Activated CD4-positive, alpha-beta T cell treated with anti-CD3 and anti-CD28 coated beads, Interleukin-2, amount 10 ng/mL, durations not matched to agents 24 days and 14 days (primary cell): ENCODE data around the gene P4HA1. TPM values are rescaled to one million over a fixed set of nuclear protein-coding genes. Genes with fewer than 3 reads are reported as not detected.
"Not testable (repeated sequence)": the region's sequence is repeated elsewhere in the genome, so short reads cannot be mapped to it uniquely, and the experiment has no call there.

Source experiments
- DNase-seq: peaks from one replicate; pipeline ENCODE4 v3.0.0; 2022
- H3K27ac Mint-ChIP-seq: one replicate; pipeline ENCODE4 v1.8.0; 2022; ENCODE audit warnings: mild to moderate bottlenecking, mixed read lengths
- H3K27me3 Mint-ChIP-seq: one replicate; pipeline ENCODE4 v1.8.0; 2022; ENCODE audit warnings: mixed read lengths
- H3K36me3 Mint-ChIP-seq: one replicate; pipeline ENCODE4 v1.8.0; 2022; ENCODE audit warnings: low read depth, mild to moderate bottlenecking, mixed read lengths
- H3K4me1 Mint-ChIP-seq: one replicate; pipeline ENCODE4 v1.8.0; 2021; ENCODE audit warnings: mixed read lengths
- H3K4me3 Mint-ChIP-seq: one replicate; pipeline ENCODE4 v1.8.0; 2022; ENCODE audit warnings: mild to moderate bottlenecking, moderate library complexity, mixed read lengths
- H3K9me3 Mint-ChIP-seq: one replicate; pipeline ENCODE4 v1.8.0; 2021; ENCODE audit warnings: mixed read lengths
- intact Hi-C: fragments of 100-400 bp; cut with micrococcal nuclease; formaldehyde crosslinking; loops from one replicate; pipeline ENCODE4 v1.15.1; 2023
- total RNA-seq: library from RNA; stranded (reverse); gene quantifications from 2 replicates; pipeline ENCODE4 v1.2.3, GENCODE V29; 2022

Gene P4HA1
- total RNA-seq, 1 donor from 2014 or later: 71.1 TPM

DNA sequence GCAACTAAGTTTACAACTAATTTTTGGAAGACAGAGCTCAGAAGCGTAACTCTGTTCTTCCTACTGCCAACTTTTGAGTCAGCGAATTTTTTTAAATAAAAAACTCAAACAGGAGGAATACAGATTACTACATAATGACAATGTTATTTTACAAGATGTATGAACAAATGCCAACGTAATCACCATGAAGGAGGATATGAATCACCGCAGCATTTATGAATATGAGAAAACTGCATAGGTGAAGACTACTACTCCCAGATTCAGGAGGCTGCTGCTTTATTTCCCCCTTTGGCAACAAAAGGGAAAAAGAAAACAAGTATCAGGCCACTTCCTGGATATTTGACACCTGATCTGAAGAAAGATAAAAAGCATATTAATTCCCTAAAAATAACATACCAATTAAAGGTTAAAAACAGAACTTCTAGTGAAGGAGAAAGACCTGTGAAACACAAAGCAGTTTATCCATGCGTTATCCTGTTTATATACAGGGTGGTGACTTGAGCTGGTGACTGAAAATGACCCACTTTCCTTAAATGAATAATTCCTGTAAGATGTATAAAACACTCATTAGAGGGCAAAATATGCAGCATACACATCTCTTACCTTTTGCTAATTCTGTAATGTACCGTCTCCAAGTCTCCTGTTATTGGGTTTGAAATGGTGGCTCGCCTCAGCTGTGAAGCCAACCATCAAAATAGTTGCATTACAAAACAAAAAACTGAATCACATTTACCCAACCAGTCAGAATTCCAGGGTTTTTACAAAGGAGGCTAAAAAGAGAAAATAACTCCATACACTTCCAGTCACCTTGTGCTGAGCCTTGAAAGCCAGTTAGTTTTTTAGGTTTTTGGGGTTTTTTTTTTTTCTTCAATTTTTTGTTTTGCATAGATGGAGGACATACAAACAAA, 52.0 kb downstream of the P4HA1 start:
- Mint-ChIP-seq H3K36me3 (peaks cover 47% of the 10 kb centered on the region), H3K4me1 (peaks cover 7% of the 10 kb centered on the region), H3K27me3 (no peaks in the 10 kb centered on the region), H3K9me3 (no peaks in the 10 kb centered on the region), H3K27ac (peak overlapping the region; percentile 25), H3K4me3 (no peak overlapping the region)
- no peak for DNase-seq
- intact Hi-C loops: no loop called here

DNA sequence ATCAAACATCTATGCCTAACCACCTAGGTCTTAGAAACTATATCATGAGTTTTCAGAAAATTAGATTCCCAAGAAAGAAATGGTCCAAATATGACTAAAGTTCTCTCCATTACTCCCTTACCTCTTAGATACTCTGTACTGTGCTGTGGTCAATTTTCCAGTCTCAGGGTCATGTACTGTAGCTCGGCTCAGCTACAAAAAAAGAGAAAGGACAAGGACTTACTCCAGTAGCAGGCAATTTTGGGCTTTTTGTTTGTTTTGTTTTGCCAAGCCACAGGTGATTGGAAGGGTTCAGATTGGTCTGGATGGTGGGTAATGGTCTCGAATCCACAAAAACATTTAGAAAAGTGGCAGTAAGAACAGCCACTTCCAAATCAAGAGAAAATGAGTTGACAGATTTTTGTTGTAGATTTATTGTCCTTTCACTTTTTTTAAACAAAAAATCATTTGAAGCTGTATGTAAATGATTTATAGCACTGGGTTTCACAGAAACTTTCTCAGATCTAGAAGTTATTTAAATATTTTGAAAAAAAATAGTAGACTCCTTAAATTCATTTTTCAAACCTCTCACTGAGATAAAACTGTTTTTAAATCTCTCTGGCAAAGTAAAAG, 52.8 kb downstream of the P4HA1 start:
- Mint-ChIP-seq H3K27me3 (no peaks in the 10 kb centered on the region), H3K4me3 (no peak overlapping the region), H3K4me1 (peaks cover 7% of the 10 kb centered on the region), H3K27ac (no peak overlapping the region), H3K36me3 (peaks cover 43% of the 10 kb centered on the region), H3K9me3 (no peaks in the 10 kb centered on the region)
- intact Hi-C loops: no loop called here
- no peak for DNase-seq

DNA sequence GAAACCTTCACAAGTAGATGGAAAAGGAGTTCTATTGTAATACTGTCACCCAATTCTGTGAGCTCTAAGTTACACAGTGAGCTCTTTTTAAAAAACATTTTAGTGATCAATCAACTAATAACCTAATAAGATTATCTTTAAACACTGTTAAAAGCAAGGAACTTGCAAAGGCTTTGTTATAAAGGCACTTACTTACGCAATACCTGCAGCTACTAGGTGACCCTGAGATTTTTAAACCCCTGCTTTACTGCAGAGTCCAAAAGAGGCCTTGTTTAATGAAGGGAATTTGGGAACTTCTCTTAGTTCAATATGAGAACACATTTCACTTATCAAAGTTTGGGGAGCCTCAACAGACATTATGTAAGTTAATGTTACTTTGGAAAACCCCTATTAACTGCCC, 53.3 kb downstream of the P4HA1 start:
- intact Hi-C loops: no loop called here
- no peaks in the 10 kb centered on the region for H3K27me3 Mint-ChIP-seq
- DNase-seq: no peak
- H3K4me3 Mint-ChIP-seq: no peak overlapping the region
- H3K36me3 Mint-ChIP-seq: peaks cover 43% of the 10 kb centered on the region
- H3K4me1 Mint-ChIP-seq: peaks cover 7% of the 10 kb centered on the region
- H3K27ac Mint-ChIP-seq: no peak overlapping the region
- H3K9me3 Mint-ChIP-seq: no peaks in the 10 kb centered on the region

DNA sequence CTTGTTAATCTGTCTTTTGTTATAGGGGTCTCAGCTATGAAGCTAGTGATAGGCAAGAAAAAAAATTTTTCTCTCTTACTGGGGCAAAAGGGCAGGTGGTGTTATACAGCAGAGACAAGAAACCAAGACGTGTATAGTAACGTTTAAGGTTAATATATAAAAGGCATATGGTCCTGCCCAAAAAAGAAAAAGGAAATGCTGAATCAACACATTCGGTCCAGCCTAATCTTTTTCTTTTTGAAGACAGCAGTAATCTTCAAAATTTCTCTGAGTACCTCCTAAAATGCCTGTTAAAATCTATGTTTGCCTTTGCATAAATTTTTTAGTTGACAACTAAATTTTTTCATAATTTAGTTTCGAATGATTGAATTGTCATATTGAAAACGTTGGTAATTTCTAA, 54.5 kb downstream of the P4HA1 start:
- no peak overlapping the region for H3K4me3 Mint-ChIP-seq
- DNase-seq: no peak
- H3K27me3 Mint-ChIP-seq: no peaks in the 10 kb centered on the region
- intact Hi-C loops: no loop called here
- peaks cover 7% of the 10 kb centered on the region for H3K4me1 Mint-ChIP-seq
- H3K36me3 Mint-ChIP-seq: peaks cover 42% of the 10 kb centered on the region
- H3K9me3 Mint-ChIP-seq: no peaks in the 10 kb centered on the region
- no peak overlapping the region for H3K27ac Mint-ChIP-seq

DNA sequence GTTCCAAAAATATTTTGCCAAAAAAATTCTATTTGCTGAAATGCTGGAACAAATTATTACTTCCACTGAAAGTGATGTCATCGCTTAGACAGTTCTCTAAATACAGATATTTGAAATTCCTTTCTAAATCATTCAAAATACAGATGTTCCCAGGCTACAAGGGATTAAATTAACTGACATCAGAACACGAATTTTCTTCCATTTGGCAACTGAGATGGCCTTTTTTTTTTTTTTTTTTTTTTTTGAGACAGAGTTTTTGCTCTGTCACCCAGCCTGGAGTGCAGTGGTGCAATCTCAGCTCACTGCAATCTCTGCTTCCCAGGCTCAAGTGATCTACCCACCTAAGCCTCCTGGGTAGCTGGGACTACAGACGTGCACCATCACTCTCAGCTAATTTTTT, 57.0 kb downstream of the P4HA1 start:
- peaks cover 7% of the 10 kb centered on the region for H3K4me1 Mint-ChIP-seq

DNA sequence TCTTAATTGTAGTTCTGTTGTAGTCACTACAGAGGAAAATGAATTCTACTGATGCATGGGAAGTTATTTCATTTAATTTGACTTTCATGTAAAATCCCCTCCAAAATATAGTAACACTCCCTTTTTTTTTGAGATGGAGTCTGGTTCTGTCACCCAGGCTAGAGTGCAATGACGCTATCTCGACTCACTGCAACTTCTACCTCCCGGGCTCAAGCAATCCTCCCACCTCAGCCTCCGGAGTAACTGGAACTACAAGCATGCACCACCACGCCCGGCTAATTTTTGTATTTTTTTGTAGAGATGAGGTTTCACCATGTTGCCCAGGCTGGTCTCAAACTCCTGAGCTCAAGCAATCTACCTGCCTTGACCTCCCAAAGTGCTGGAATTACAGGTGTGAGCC, 60.4 kb downstream of the P4HA1 start:
- H3K27me3 Mint-ChIP-seq, DNase-seq, H3K9me3 Mint-ChIP-seq, intact Hi-C loops, H3K4me1 Mint-ChIP-seq, H3K4me3 Mint-ChIP-seq, H3K27ac Mint-ChIP-seq: not testable (repeated sequence)
- peaks cover 36% of the 10 kb centered on the region for H3K36me3 Mint-ChIP-seq

More for the DNA sequence above, 57.0 kb downstream of the P4HA1 start:
- no peaks in the 10 kb centered on the region for H3K9me3 Mint-ChIP-seq
- no peak for DNase-seq
- H3K36me3 Mint-ChIP-seq: peaks cover 38% of the 10 kb centered on the region
- H3K27me3 Mint-ChIP-seq: no peaks in the 10 kb centered on the region
- intact Hi-C loops: no loop called here
- no peak overlapping the region for H3K27ac Mint-ChIP-seq
- no peak overlapping the region for H3K4me3 Mint-ChIP-seq

DNA sequence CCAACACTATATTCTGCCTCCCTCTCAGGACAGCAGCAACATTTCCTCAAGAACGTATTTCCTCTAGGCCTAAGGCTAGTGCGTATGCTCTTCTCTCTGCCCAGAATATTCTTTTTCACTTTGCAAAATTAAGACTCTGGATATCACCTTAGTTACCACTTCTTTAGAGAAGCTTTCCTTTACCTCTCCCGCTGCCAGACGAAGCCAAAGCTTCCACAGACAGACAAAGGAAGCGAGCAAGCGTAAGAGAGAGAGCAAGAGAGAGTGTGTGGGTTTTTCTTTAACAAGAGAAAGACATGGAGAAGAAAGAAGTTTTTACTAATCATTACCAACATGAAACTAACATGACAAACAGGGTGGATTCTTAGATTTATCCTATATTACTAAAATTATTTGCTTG, 64.1 kb downstream of the P4HA1 start:
- no peak overlapping the region for H3K4me3 Mint-ChIP-seq
- H3K27ac Mint-ChIP-seq: peak overlapping the region; percentile 4
- H3K27me3 Mint-ChIP-seq: no peaks in the 10 kb centered on the region

DNA sequence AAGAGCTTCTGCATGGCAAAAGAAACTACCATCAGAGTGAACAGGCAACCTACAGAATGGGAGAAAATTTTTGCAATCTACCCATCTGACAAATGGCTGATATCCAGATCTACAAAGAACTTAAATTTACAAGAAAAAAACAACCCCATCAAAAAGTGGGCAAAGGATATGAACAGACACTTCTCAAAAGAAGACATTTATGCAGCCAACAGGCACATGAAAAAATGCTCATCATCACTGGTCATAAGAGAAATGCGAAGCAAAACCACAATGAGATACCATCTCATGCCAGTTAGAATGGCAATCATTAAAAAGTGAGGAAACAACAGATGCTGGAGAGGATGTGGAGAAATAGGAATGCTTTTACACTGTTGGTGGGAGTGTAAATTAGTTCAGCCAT, 70.0 kb downstream of the P4HA1 start:
- DNase-seq, H3K9me3 Mint-ChIP-seq, H3K27ac Mint-ChIP-seq, H3K27me3 Mint-ChIP-seq, H3K4me3 Mint-ChIP-seq: not testable (repeated sequence)
- Mint-ChIP-seq H3K36me3 (peaks cover 70% of the 10 kb centered on the region), H3K4me1 (peaks cover 25% of the 10 kb centered on the region)
- intact Hi-C loops: loop anchor here (10.0 kb wide), 1 partner anchor 68 kb away; the partner anchor contains the start of gene P4HA1

More for the DNA sequence above, 64.1 kb downstream of the P4HA1 start:
- peaks cover 2% of the 10 kb centered on the region for H3K4me1 Mint-ChIP-seq
- H3K9me3 Mint-ChIP-seq: no peaks in the 10 kb centered on the region
- intact Hi-C loops: no loop called here
- DNase-seq: no peak
- peaks cover 54% of the 10 kb centered on the region for H3K36me3 Mint-ChIP-seq

DNA sequence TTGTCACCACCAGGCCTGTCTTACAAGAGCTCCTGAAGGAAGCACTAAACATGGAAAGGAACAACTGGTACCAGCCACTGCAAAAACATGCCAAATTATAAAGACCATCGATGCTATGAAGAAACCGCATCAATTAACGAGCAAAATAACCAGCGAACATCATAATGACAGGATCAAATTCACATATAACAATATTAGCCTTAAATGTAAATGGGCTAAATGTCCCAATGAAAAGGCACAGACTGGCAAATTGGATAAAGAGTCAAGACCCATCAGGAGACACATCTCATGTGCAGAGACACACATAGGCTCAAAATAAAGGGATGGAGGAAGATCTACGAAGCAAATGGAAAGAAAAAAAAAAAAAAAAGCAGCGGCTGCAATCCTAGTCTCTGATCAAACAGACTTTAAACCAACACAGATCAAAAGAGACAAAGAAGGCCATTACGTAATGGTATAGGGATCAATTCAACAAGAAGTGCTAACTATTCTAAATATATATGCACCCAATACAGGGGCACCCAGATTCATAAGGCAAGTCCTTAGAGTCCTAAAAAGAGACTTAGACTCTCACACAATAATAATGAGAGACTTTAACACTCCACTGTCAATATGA, 73.1 kb downstream of the P4HA1 start:
- Mint-ChIP-seq H3K4me3 (peak overlapping the region; percentile 3), H3K27ac (peak overlapping the region; percentile 21), H3K36me3 (peaks cover 84% of the 10 kb centered on the region), H3K4me1 (peaks cover 44% of the 10 kb centered on the region)
- H3K27me3 Mint-ChIP-seq, DNase-seq, H3K9me3 Mint-ChIP-seq: not testable (repeated sequence)
- intact Hi-C loops: loop anchor here (5.0 to 10.0 kb wide), 2 partner anchors 39 to 71 kb away; partner anchors contain the start of gene P4HA1

DNA sequence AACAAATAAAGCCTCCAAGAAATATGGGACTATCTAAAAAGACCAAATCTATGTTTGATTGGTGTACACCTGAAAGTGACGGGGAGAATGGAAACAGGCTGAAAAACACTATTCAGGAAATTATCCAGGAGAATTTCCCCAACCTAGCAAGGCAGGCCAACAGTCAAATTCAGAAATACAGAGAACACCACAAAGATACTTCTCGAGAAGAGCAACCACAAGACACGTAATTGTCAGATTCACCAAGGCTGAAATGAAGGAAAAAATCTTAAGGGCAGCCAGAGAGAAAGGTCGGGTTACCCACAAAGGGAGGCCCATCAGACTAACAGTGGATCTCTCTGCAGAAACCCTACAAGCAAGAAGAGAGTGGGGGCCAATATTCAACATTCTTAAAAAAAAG, 73.7 kb downstream of the P4HA1 start:
- H3K27ac Mint-ChIP-seq: peak overlapping the region; percentile 13

DNA sequence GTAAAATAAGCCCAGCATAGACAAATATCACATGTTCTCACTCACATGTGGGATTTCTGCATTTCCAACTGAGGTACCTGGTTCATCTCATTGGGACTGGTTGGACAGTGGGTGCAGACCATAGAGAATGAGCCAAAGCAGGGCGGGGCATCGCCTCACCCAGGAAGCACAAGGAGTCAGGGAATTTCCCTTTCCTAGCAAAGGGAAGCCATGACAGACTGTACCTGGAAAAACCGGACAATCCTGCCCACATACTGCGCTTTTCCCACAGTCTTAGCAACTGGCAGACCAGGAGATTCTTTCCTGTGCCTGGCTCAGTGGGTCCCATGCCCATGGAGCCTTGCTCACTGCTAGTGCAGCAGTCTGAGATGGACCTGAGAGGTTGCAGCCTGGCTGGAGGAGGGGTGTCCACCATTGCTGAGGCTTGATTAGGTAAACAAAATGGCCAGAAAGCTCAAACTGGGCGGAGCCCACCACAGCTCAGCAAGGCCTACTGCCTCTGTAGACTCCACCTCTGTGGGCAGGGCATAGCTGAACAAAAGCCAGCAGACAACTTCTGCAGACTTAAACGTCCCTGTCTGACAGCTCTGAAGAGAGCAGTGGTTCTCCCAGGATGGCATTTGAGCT, 75.0 kb downstream of the P4HA1 start:
- not testable (repeated sequence) for DNase-seq, H3K4me3 Mint-ChIP-seq, H3K9me3 Mint-ChIP-seq, H3K27me3 Mint-ChIP-seq, H3K27ac Mint-ChIP-seq
- Mint-ChIP-seq H3K36me3 (peaks cover 74% of the 10 kb centered on the region), H3K4me1 (peaks cover 43% of the 10 kb centered on the region)
- intact Hi-C loops: loop anchor here (5.0 to 10.0 kb wide), 2 partner anchors 41 to 73 kb away; partner anchors contain the start of gene P4HA1

More for the DNA sequence above, 73.7 kb downstream of the P4HA1 start:
- not testable (repeated sequence) for H3K27me3 Mint-ChIP-seq, DNase-seq, H3K9me3 Mint-ChIP-seq
- H3K4me1 Mint-ChIP-seq: peaks cover 44% of the 10 kb centered on the region
- intact Hi-C loops: loop anchor here (5.0 to 10.0 kb wide), 2 partner anchors 39 to 72 kb away; partner anchors contain the start of gene P4HA1
- H3K4me3 Mint-ChIP-seq: peak overlapping the region; percentile 3
- peaks cover 85% of the 10 kb centered on the region for H3K36me3 Mint-ChIP-seq

DNA sequence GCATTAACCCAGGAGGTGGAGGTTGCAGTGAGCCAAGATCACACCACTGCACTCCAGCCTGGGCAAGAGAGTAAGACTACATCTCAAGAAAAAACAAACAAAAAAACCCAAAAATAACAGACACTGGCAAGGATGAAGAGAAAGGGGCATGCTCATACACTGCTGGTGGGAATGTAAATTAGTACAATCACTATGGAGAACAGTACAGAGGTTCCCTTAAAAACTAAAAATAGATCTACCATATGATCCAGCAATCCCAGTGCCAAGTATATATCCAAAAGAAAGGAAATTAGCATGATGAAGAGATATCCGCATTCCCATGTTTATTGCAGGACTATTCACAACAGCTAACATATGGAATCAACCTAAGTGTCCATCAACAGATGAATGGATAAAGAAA, 75.6 kb downstream of the P4HA1 start:
- Mint-ChIP-seq H3K36me3 (peaks cover 71% of the 10 kb centered on the region), H3K9me3 (no peaks in the 10 kb centered on the region), H3K4me1 (peaks cover 41% of the 10 kb centered on the region), H3K4me3 (no peak overlapping the region), H3K27me3 (no peaks in the 10 kb centered on the region), H3K27ac (peak overlapping the region; percentile 35)
- intact Hi-C loops: loop anchor here (5.0 to 10.0 kb wide), 2 partner anchors 41 to 74 kb away; partner anchors contain the start of gene P4HA1
- DNase-seq: no peak

DNA sequence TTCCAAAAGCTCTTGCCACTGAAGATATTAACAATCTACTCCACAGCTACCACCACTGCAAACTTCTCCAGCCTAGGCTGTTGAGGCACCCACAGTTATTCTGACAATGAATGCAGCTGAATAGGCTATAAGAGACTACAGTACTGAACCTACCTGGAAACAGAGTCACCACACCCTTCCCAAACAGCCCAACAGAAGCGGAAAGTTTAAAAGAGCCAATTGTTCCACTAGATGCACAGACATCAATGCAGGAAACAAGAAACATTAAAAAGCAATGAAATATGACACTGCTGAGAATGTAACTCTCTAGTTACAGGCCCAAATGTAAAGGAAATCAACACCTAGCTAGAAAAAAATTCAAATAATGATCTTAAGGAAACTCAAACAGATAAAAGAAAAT, 77.6 kb downstream of the P4HA1 start:
- H3K27me3 Mint-ChIP-seq: no peaks in the 10 kb centered on the region
- peak overlapping the region; percentile 73 for H3K27ac Mint-ChIP-seq
- H3K9me3 Mint-ChIP-seq: no peaks in the 10 kb centered on the region

More for the DNA sequence above, 77.6 kb downstream of the P4HA1 start:
- Mint-ChIP-seq H3K4me3 (no peak overlapping the region), H3K4me1 (peaks cover 32% of the 10 kb centered on the region), H3K36me3 (peaks cover 65% of the 10 kb centered on the region)
- intact Hi-C loops: no loop called here
- no peak for DNase-seq
